ENCODE measurements around the gene ANXA10.

DNA sequence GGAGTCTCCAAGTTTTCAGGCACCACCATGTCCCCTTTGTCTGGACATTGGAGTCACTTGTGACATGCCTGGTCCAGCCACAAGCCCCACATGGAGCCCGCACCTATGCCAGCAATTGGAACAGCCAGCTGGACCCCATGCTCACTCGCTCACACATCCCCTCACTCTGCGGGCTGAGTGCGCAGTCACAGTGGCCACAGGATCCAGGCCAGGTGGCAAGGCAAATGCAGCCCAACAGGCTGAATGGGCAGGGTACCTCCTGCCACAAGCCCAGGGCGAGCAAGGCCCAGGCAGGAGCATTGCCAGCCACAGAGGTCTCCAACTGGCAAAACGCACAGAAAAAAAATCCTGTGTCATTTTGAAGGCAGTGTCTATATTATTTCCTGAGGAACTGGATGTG is 82.0 kb downstream of the ANXA10 start:
- TF ChIP-seq, protein P1, sequence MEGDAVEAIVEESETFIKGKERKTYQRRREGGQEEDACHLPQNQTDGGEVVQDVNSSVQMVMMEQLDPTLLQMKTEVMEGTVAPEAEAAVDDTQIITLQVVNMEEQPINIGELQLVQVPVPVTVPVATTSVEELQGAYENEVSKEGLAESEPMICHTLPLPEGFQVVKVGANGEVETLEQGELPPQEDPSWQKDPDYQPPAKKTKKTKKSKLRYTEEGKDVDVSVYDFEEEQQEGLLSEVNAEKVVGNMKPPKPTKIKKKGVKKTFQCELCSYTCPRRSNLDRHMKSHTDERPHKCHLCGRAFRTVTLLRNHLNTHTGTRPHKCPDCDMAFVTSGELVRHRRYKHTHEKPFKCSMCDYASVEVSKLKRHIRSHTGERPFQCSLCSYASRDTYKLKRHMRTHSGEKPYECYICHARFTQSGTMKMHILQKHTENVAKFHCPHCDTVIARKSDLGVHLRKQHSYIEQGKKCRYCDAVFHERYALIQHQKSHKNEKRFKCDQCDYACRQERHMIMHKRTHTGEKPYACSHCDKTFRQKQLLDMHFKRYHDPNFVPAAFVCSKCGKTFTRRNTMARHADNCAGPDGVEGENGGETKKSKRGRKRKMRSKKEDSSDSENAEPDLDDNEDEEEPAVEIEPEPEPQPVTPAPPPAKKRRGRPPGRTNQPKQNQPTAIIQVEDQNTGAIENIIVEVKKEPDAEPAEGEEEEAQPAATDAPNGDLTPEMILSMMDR (conservative IDR thresholded peaks at IDR 0.05 in 1 of 2, IDR thresholded peaks at IDR 0.05 in 1 of 2; ENCODE audit: extremely low read depth in 1 of 2, insufficient read depth in 1 of 2, low read depth in 1 of 2, low read length in 2 of 2) = no peak
- TF ChIP-seq EZH2 (IDR thresholded peaks at IDR 0.05; ENCODE audit: borderline replicate concordance, low read length) = no peak

All from mammary epithelial cell (primary cell).